IMR-90 (cell line): ENCODE results near the gene OPRL1. TPM values are rescaled to one million over a fixed set of nuclear protein-coding genes. Genes with fewer than 3 reads are reported as not detected.

Experiments used
- ATAC-seq: fragments of 200-7000 bp; cut with Tn5 transposase; 2 replicates; pipeline ENCODE4 v1.9.1; 2020; ENCODE audit warnings: low read depth, mild to moderate bottlenecking, moderate library complexity
- BruUV-seq: library from RNA; stranded (reverse); fragments of 400-500 nt; replicated peaks from 2 replicates; lab custom pipeline; 2021; lab: Mats Ljungman, UMichigan
- CTCF ChIA-PET: fragments of 300-600 bp; formaldehyde crosslinking; extraction: SDS; loops from one replicate; lab custom pipeline; 2021; ENCODE audit warnings: antibody characterized with exemption; lab: Yijun Ruan, JAX
- POLR2A ChIA-PET: fragments of 300-600 bp; sonication (Branson Sonifier 250); formaldehyde crosslinking; loops from one replicate; lab custom pipeline; 2022; ENCODE audit warnings: antibody characterized with exemption; ENCODE audit not compliant: unreplicated experiment; lab: Charles Lee
- DNase-seq: peaks from one replicate; pipeline ENCODE4 v3.0.0; 2013
- H2AFZ ChIP-seq: replicated peaks from 2 replicates; pipeline ENCODE3; 2013; ENCODE audit warnings: low read length, mild to moderate bottlenecking; ENCODE audit not compliant: poor library complexity
- H2AK5ac ChIP-seq: 2 replicates; pipeline ENCODE4 v1.6.1; 2013; ENCODE audit warnings: low read depth, low read length, inconsistent platforms
- H2AK9ac ChIP-seq: replicated peaks from 2 replicates; pipeline ENCODE3; 2013; ENCODE audit warnings: mild to moderate bottlenecking, low read depth, low read length, moderate library complexity; ENCODE audit not compliant: poor library complexity
- H2BK120ac ChIP-seq: 2 replicates; pipeline ENCODE4 v1.6.1; 2013; ENCODE audit warnings: low read depth, low read length, inconsistent platforms
- H2BK15ac ChIP-seq: 3 replicates; pipeline ENCODE4 v1.6.1; 2013; ENCODE audit warnings: low read depth, low read length, inconsistent platforms
- H2BK20ac ChIP-seq: 2 replicates; pipeline ENCODE4 v1.6.1; 2013; ENCODE audit warnings: low read depth, mild to moderate bottlenecking, inconsistent platforms, low read length, moderate library complexity
- H2BK5ac ChIP-seq: 2 replicates; pipeline ENCODE4 v1.6.1; 2013; ENCODE audit warnings: mild to moderate bottlenecking, low read depth, low read length, inconsistent platforms; ENCODE audit not compliant: poor library complexity, severe bottlenecking
- H3K14ac ChIP-seq: replicated peaks from 2 replicates; pipeline ENCODE4 v1.6.1; 2013; ENCODE audit warnings: low read depth, low read length, inconsistent platforms
- H3K18ac ChIP-seq: 2 replicates; pipeline ENCODE4 v1.6.1; 2013; ENCODE audit warnings: low read depth, low read length, control low read depth
- H3K23ac ChIP-seq: 2 replicates; pipeline ENCODE4 v1.6.1; 2013; ENCODE audit warnings: low read depth, low read length, inconsistent platforms
- H3K27ac ChIP-seq: 2 replicates; pipeline ENCODE4 v1.5.1; 2013; ENCODE audit warnings: mild to moderate bottlenecking, control low read depth, low read length; ENCODE audit not compliant: insufficient read depth
- H3K27me3 ChIP-seq: 2 replicates; pipeline ENCODE4 v1.6.1; 2013; ENCODE audit warnings: low read length; ENCODE audit not compliant: control insufficient read depth, insufficient read depth
- H3K36me3 ChIP-seq: 2 replicates; pipeline ENCODE4 v1.6.1; 2013; ENCODE audit warnings: low read length, mixed read lengths; ENCODE audit not compliant: control insufficient read depth, insufficient read depth
- H3K4ac ChIP-seq: 2 replicates; pipeline ENCODE4 v1.6.1; 2013; ENCODE audit warnings: low read depth, low read length, inconsistent platforms
- H3K4me1 ChIP-seq: 2 replicates; pipeline ENCODE4 v1.6.1; 2013; ENCODE audit warnings: low read length, mixed read lengths; ENCODE audit not compliant: control insufficient read depth, insufficient read depth
- H3K4me2 ChIP-seq: 2 replicates; pipeline ENCODE4 v1.6.1; 2013; ENCODE audit warnings: low read depth, mild to moderate bottlenecking, control low read depth, low read length, moderate library complexity
- H3K4me3 ChIP-seq: 2 replicates; pipeline ENCODE4 v1.5.1; 2013; ENCODE audit warnings: low read depth, mild to moderate bottlenecking, control low read depth, low read length, moderate library complexity; ENCODE audit not compliant: insufficient read depth
- H3K56ac ChIP-seq: 2 replicates; pipeline ENCODE4 v1.6.1; 2013; ENCODE audit warnings: low read length, inconsistent platforms; ENCODE audit not compliant: insufficient read depth; ENCODE audit errors: extremely low read depth
- H3K79me1 ChIP-seq, 2 experiments: 2 replicates each; pipeline ENCODE4 v1.6.1; 2013; ENCODE audit warnings: low read length in 2 of 2, inconsistent platforms in 1 of 2, low read depth in 1 of 2
- H3K9ac ChIP-seq: 2 replicates; pipeline ENCODE4 v1.6.1; 2013; ENCODE audit warnings: low read depth, low read length, control low read depth
- H3K9me1 ChIP-seq: 2 replicates; pipeline ENCODE4 v1.6.1; 2013; ENCODE audit warnings: low read length, inconsistent platforms; ENCODE audit not compliant: insufficient read depth
- H3K9me3 ChIP-seq: 2 replicates; pipeline ENCODE4 v1.6.1; 2013; ENCODE audit warnings: low read length; ENCODE audit not compliant: control insufficient read depth, insufficient read depth
- H4K20me1 ChIP-seq: 2 replicates; pipeline ENCODE4 v1.6.1; 2013; ENCODE audit warnings: low read length, inconsistent platforms; ENCODE audit not compliant: insufficient read depth
- H4K5ac ChIP-seq: 2 replicates; pipeline ENCODE4 v1.6.1; 2013; ENCODE audit warnings: mild to moderate bottlenecking, low read depth, low read length, control low read depth
- H4K8ac ChIP-seq, 2 experiments: 2 replicates each; pipeline ENCODE4 v1.6.1; 2013; ENCODE audit warnings: low read depth in 2 of 2, low read length in 2 of 2, control low read depth in 1 of 2, inconsistent platforms in 1 of 2
- H4K91ac ChIP-seq: 2 replicates; pipeline ENCODE4 v1.6.1; 2013; ENCODE audit warnings: low read depth, low read length, inconsistent platforms; ENCODE audit not compliant: insufficient read depth
- BHLHE40 ChIP-seq: fragments of 150-350 bp; IDR thresholded peaks from 2 replicates; pipeline ENCODE4 v1.6.1; 2016; ENCODE audit warnings: mild to moderate bottlenecking, low read depth, low read length
- CEBPB ChIP-seq: IDR thresholded peaks from 2 replicates; pipeline ENCODE4 v1.6.1; 2012; ENCODE audit warnings: low read depth, low read length, improper control_type of control experiment
- CHD1 ChIP-seq: IDR thresholded peaks from 2 replicates; pipeline ENCODE4 v1.6.1; 2012; ENCODE audit warnings: low read depth, low read length, improper control_type of control experiment
- MAFK ChIP-seq: IDR thresholded peaks from 2 replicates; pipeline ENCODE4 v1.6.1; 2012; ENCODE audit warnings: low read depth, low read length, improper control_type of control experiment
- MXI1 ChIP-seq: IDR thresholded peaks from 2 replicates; pipeline ENCODE4 v1.6.1; 2012; ENCODE audit warnings: low read depth, mild to moderate bottlenecking, low read length, moderate library complexity, borderline replicate concordance
- NFE2L2 ChIP-seq: fragments of 150-350 bp; IDR thresholded peaks from 2 replicates; pipeline ENCODE4 v1.6.1; 2016; ENCODE audit warnings: low read depth, mild to moderate bottlenecking, low read length
- POLR2A ChIP-seq: IDR thresholded peaks from 2 replicates; pipeline ENCODE4 v1.6.1; 2012; ENCODE audit warnings: mild to moderate bottlenecking, low read depth, low read length
- RFX5 ChIP-seq: IDR thresholded peaks from 2 replicates; pipeline ENCODE4 v1.8.0; 2012; ENCODE audit warnings: low read depth, mild to moderate bottlenecking, low read length, moderate library complexity
- WGBS, 2 experiments: methylation state at CpG; one replicate each; pipeline versions ENCODE4 v1.1.5 to v1.1.7; 2013; ENCODE audit warnings: missing lambda C conversion rate in 2 of 2; ENCODE audit not compliant: insufficient read length in 1 of 2; ENCODE audit errors: extremely low coverage in 2 of 2; 5-methylcytosine and 5-hydroxymethylcytosine counted together
- dilution Hi-C: fragments of 300-500 bp; cut with HindIII; formaldehyde crosslinking; loops from one replicate; pipeline ENCODE4 v1.14.3; 2018; ENCODE audit warnings: low sequenced_read_pairs; ENCODE audit not compliant: unreplicated experiment
- in situ Hi-C: fragments of 300-500 bp; cut with MboI; formaldehyde crosslinking; loops from 3 replicates; pipeline ENCODE4 v1.14.3; 2019; ENCODE audit warnings: low sequenced_read_pairs, inconsistent platforms, mixed read lengths
- intact Hi-C: fragments of 100-400 bp; cut with micrococcal nuclease; formaldehyde crosslinking; loops from 2 replicates; pipeline ENCODE4 v1.10.0; 2022
- polyA plus RNA-seq, 3 experiments: library from polyadenylated mRNA; depleted of rRNA; stranded (reverse); fragments of >200 nt; gene quantifications; 2 replicates each; pipeline ENCODE4 v1.2.3, GENCODE V29; 2012; ENCODE audit warnings: low replicate concordance in 1 of 3
- total RNA-seq: library from RNA; depleted of rRNA; stranded (reverse); fragments of >200 nt; gene quantifications from 2 replicates; pipeline ENCODE4 v1.2.3, GENCODE V29; 2012
- TF ChIP-seq, protein P1 (sequence below): conservative IDR thresholded peaks from 2 replicates; pipeline ENCODE4 v1.5.1; 2012; ENCODE audit warnings: mild to moderate bottlenecking, low read depth, low read length, improper control_type of control experiment
- TF ChIP-seq, protein P2 (sequence below): fragments of 150-350 bp; IDR thresholded peaks from 2 replicates; pipeline ENCODE4 v1.6.1; 2016; ENCODE audit warnings: low read depth, mild to moderate bottlenecking, low read length, moderate library complexity, borderline replicate concordance

Gene OPRL1
- total and polyA plus RNA-seq, 2 of the 4 experiments (the other 2 are of a cell fraction) = 0.36 to 1.2 TPM

DNA sequence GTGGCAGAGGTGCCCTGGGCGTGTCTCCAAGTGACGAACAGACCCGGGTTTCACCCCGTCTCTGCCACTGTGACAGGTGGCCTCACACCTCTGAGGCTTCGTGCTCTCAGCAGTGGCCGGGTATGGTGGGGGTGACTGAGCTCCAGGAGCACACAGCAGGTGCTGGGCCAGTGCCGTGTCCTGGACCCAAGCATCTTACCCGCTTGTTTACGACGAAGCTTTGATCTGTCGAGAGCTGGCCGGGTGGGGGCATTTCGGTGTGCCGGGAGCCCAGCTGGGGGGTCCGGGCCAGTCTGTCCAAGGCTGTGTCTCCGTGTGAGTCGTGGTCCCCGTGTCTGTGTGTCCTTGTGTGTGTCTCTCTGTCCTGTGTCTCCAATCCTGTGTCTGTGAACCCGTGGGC lies 11.5 kb downstream of the OPRL1 start:
- dilution Hi-C loops = no loop called here
- 45% methylated on average over 10 of the region's 19 CpGs; no CpG with 5 or more reads in 1 of the 2 experiments for WGBS, 2 experiments
- POLR2A ChIA-PET = no interaction called here

More for the DNA sequence above, 11.5 kb downstream of the OPRL1 start:
- intact Hi-C loops (no loop called here), in situ Hi-C loops (no loop called here)
- no peak for TF ChIP-seq MXI1
- TF ChIP-seq RFX5 = no peak
- no peak for TF ChIP-seq POLR2A
- TF ChIP-seq MAFK = no peak
- TF ChIP-seq CEBPB = no peak
- TF ChIP-seq, protein P1, sequence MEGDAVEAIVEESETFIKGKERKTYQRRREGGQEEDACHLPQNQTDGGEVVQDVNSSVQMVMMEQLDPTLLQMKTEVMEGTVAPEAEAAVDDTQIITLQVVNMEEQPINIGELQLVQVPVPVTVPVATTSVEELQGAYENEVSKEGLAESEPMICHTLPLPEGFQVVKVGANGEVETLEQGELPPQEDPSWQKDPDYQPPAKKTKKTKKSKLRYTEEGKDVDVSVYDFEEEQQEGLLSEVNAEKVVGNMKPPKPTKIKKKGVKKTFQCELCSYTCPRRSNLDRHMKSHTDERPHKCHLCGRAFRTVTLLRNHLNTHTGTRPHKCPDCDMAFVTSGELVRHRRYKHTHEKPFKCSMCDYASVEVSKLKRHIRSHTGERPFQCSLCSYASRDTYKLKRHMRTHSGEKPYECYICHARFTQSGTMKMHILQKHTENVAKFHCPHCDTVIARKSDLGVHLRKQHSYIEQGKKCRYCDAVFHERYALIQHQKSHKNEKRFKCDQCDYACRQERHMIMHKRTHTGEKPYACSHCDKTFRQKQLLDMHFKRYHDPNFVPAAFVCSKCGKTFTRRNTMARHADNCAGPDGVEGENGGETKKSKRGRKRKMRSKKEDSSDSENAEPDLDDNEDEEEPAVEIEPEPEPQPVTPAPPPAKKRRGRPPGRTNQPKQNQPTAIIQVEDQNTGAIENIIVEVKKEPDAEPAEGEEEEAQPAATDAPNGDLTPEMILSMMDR = no peak
- TF ChIP-seq NFE2L2 = no peak
- no peak for TF ChIP-seq CHD1
- no peak for TF ChIP-seq BHLHE40
- TF ChIP-seq, protein P2, sequence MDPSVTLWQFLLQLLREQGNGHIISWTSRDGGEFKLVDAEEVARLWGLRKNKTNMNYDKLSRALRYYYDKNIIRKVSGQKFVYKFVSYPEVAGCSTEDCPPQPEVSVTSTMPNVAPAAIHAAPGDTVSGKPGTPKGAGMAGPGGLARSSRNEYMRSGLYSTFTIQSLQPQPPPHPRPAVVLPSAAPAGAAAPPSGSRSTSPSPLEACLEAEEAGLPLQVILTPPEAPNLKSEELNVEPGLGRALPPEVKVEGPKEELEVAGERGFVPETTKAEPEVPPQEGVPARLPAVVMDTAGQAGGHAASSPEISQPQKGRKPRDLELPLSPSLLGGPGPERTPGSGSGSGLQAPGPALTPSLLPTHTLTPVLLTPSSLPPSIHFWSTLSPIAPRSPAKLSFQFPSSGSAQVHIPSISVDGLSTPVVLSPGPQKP = no peak
- no peak overlapping the region for H3K4me3 ChIP-seq
- H2BK20ac ChIP-seq = no peak overlapping the region
- no peak overlapping the region for H2AFZ ChIP-seq
- CTCF ChIA-PET = no interaction called here
- H3K4ac ChIP-seq = no peak overlapping the region
- BruUV-seq = no TSS peak
- H3K9me3 ChIP-seq = peaks cover 7% of the 10 kb centered on the region; the same call in 1 of the 2 replicates
- no peaks in the 10 kb centered on the region for H3K4me1 ChIP-seq
- no peak overlapping the region for H4K5ac ChIP-seq
- H3K56ac ChIP-seq = no peak overlapping the region
- 0 out of 2 replicates have a peak, but pooled peaks cover 4% of the 10 kb centered on the region for H4K20me1 ChIP-seq
- H4K8ac ChIP-seq = no peak overlapping the region
- H2AK5ac ChIP-seq = no peak overlapping the region
- no peak overlapping the region for H4K91ac ChIP-seq
- H3K9me1 ChIP-seq = no peaks in the 10 kb centered on the region
- no peaks in the 10 kb centered on the region for H3K79me1 ChIP-seq
- no peak overlapping the region for H3K23ac ChIP-seq
- H3K9ac ChIP-seq = no peak overlapping the region
- no peak overlapping the region for H2BK15ac ChIP-seq
- no peak overlapping the region for H3K4me2 ChIP-seq
- H3K36me3 ChIP-seq = no peaks in the 10 kb centered on the region
- H3K14ac ChIP-seq = no peak overlapping the region
- no peak overlapping the region for H2BK120ac ChIP-seq
- H3K27ac ChIP-seq = no peak overlapping the region
- no peak overlapping the region for H3K18ac ChIP-seq
- no peak overlapping the region for H2AK9ac ChIP-seq
- peaks cover 32% of the 10 kb centered on the region for H3K27me3 ChIP-seq
- H2BK5ac ChIP-seq = no peak overlapping the region
- DNase-seq (no peak), ATAC-seq (no peak)
